Coronary artery (tissue), 2 donors: ENCODE measurements around the gene PDE11A.

ENCODE experiments used
- DNase-seq: peaks from one replicate; pipeline ENCODE4 v3.0.0-alpha.2; 2017; ENCODE audit warnings: low spot score
- H3K27ac ChIP-seq, 2 donors: fragments of 200-600 bp; sonication (generic); one replicate each; pipeline ENCODE4 v1.5.1; 2016 to 2019
- H3K4me3 ChIP-seq: fragments of 200-600 bp; sonication (generic); 2 replicates; pipeline ENCODE4 v1.5.1; 2016; ENCODE audit warnings: mild to moderate bottlenecking, moderate library complexity
- CTCF ChIP-seq: fragments of 200-600 bp; sonication (generic); IDR thresholded peaks from one replicate; pipeline ENCODE4 v1.5.1; 2019; ENCODE audit warnings: antibody characterized with exemption

The PDE11A gene

GRCh38 chr2:177758591-177759371 lies 313.8 kb downstream of the PDE11A start:
- DNase-seq, result no peak
- no peak overlapping the region for H3K27ac ChIP-seq
- no peak for TF ChIP-seq CTCF
- H3K4me3 ChIP-seq, result no peak overlapping the region

- no peak overlapping the region for H3K27ac ChIP-seq
- no peak overlapping the region for H3K4me3 ChIP-seq
- no peak for TF ChIP-seq CTCF
- DNase-seq, result no peak
Observed at GRCh38 chr2:177756336-177756735, 316.2 kb downstream of the PDE11A start.

GRCh38 chr2:177754492-177754873 lies 318.1 kb downstream of the PDE11A start:
- no peak for TF ChIP-seq CTCF
- no peak overlapping the region for H3K27ac ChIP-seq
- no peak overlapping the region for H3K4me3 ChIP-seq
- no peak for DNase-seq

- Histone ChIP-seq H3K4me3 (no peak overlapping the region), H3K27ac (no peak overlapping the region)
- DNase-seq, result no peak
- no peak for TF ChIP-seq CTCF
Observed at GRCh38 chr2:177753682-177754491, 318.7 kb downstream of the PDE11A start.

GRCh38 chr2:177748360-177748759 lies 324.2 kb downstream of the PDE11A start:
- no peak overlapping the region for H3K4me3 ChIP-seq
- DNase-seq, result no peak
- no peak overlapping the region for H3K27ac ChIP-seq
- TF ChIP-seq CTCF, result no peak

GRCh38 chr2:177747384-177747783 lies 325.2 kb downstream of the PDE11A start:
- TF ChIP-seq CTCF, result no peak
- Histone ChIP-seq H3K27ac (no peak overlapping the region), H3K4me3 (no peak overlapping the region)

More at GRCh38 chr2:177747384-177747783, 325.2 kb downstream of the PDE11A start:
- DNase-seq, result no peak
